IPS DF 4.7 (cell line): ENCODE measurements around the gene HPD.

Source experiments
- DNase-seq: peaks from one replicate; pipeline ENCODE4 v3.0.0-alpha.2; 2013; ENCODE audit warnings: low spot score; ENCODE audit errors: extremely low read depth

The HPD gene

DNA sequence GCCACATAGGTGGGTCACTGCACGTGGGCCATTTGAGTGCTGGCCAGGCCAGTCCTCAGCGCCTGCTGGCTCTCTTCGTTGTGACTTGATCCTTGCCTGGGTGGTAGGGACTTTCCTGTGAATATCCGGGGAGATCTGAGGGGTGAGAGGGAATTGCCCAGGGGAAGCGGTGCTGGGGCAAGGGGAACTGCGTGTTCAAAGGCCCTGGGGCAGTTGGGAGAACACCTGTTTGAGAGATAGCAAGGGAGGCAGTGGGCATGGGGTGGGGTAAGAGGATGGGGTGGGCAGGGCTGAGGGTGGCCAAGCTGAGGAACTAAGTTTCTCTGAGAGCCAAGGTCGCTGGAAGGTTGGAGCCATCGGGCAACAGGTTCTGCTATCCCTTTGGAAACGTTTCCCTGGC lies 29.8 kb downstream of the HPD start:
- no peak for DNase-seq

DNA sequence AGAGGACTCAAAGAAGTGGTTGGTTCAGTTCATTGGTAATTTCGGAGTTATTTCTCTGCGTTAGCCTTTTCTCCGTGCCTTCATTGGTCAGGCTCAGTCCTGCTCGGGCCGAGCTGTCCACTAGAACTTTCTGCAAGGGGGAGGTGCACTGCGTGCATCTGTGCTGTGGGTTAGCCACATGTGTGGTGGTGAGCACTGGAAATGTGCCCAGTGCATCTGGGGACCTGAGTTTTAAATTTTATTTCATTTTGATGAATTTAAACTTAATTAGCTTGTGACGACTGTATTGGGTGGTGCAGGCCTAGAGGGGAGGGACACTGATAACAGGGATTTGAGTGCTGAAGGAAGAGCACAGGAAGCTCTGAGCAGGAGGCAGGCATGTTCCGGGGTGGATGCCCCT lies 30.4 kb downstream of the HPD start:
- no peak for DNase-seq

- no peak for DNase-seq
These were observed 31.1 kb downstream of the HPD start for GRCh38 chr12:121827351-121828099.

DNA sequence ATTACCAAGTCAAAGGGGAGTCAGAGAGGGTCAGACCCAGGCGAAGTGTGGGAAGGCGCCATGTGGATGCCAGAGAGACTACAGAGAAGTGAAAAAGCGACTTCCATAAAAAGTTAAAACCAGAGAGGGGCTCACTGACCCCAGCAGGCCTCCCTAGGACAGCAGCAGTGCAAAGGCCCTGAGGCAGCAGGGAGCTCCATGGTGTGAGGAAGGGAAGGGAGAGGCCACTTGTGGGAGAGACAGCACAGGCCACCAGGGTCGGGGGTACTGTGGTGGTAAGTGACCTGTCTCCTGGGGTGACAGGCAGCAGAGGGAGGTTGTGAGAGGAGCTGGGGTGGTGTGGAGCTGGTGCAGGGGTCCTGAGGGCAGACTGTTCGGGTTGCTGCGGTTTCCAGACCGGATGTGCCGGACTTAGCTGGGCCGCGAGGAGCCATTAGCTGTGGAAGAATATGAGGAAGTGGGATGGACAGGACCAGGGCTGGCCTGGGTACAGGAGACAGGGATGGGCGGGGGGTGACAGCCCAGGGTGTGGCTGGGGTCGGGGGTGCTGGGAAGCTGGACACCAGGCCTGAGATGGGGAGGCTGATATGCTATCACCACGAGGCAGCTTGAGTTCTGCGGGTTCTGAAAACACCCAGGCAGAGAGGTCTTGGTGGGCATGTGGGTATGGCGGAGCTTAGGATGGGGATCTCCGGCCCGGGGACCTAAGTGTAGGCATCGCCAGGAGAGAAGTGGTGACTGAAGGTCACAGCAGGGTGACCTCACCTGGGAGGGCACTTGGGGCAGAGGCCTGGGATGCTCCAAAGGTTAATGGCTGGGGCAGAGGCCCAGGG lies 32.1 kb downstream of the HPD start:
- no peak for DNase-seq

GRCh38 chr12:121825041-121825523 lies 33.6 kb downstream of the HPD start:
- no peak for DNase-seq

DNA sequence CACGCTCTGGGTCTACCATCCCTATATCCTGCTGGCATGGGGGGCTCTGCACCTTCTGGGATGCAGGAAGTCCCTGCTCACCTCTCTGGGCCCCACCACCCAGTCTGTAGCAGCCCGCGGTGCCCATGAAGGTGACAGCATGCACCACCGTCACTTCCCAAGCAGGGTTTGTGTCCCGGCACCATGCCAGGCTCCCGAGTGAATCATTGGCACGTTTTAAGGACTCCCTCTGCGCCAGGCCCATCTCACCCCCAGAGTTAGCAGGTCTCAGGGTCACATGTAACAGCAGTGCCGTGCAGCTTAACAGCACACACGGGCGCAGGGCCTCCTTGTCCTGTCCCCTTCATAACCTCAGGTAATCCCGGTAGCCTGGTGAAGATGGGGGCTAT lies 34.9 kb downstream of the HPD start:
- no peak for DNase-seq

DNA sequence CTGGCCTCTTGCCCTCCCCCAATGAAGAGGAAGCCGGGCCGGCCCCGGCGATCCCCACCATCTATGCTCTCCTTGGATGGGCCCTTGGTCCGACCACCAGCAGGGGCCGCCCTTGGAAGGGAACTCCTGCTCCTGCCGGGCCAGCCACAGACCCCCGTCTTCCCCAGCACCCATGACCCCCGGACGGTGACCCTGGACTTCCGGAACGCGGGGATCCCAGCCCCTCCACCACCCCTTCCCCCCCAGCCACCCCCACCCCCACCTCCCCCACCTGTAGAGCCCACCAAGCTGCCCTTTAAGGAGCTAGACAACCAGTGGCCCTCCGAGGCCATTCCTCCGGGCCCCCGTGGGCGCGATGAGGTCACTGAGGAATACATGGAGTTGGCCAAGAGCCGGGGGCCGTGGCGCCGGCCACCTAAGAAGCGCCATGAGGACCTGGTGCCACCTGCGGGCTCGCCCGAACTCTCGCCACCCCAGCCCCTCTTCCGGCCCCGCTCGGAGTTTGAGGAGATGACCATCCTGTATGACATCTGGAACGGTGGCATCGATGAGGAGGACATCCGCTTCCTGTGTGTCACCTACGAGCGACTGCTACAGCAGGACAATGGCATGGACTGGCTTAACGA lies 35.4 kb downstream of the HPD start:
- no peak for DNase-seq

DNA sequence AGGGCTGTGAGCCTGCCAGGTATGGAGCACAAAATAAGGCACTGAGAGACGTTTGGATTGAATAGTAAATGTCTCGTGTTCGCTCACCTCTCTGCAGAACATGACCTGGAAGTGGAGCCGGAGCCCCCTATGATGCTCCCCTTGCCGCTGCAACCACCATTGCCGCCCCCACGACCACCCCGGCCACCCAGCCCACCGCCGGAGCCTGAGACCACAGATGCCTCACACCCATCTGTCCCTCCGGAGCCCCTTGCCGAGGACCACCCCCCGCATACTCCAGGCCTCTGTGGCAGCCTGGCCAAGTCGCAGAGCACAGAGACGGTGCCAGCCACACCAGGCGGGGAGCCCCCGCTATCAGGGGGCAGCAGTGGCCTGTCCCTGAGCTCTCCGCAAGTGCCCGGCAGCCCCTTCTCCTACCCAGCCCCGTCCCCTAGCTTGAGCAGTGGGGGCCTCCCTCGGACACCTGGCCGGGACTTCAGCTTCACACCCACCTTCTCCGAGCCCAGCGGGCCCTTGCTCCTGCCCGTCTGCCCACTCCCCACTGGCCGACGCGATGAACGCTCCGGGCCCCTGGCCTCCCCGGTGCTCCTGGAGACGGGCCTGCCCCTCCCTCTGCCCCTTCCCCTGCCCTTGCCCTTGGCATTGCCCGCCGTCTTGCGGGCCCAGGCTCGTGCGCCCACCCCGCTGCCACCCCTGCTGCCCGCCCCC lies 36.1 kb downstream of the HPD start:
- DNase-seq = no peak

DNA sequence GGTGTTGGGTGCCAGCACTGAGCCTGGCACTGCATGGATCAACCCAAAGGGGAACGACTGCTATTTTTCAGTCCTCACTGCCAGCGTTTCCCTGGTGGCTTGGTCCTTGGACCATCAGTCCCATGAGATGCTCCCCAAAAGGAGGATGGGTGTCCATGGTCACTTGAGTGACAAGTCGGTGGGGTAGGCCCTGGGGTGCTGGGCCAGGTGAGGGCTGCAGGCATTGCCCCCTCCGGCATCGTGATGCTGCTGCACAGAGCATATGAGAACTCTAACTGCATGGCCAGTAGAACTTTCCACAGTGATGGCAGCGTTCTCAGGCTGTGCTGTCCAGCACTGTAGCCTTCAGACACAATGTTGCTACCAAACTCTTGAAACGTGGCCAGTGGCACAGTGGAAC lies 38.6 kb downstream of the HPD start:
- no peak for DNase-seq

- no peak for DNase-seq
These were observed 39.3 kb downstream of the HPD start for GRCh38 chr12:121819212-121819949.

DNA sequence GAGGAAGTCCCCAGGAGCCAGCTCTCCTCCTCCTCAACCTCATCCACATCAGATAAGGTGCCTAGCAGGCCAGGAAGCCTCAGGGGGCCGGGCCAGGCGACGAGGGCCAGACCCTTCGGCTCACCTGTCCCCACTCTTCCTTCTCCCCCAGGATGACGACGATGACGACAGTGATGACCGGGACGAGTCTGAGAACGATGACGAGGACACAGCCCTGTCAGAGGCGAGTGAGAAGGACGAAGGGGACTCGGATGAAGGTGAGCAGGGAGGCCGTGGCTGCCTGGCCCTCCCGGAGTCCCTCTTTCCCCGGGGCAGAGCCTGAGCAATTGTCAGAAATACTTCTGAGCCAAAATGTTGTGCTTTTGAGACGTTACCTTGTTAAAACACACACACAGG lies 41.0 kb downstream of the HPD start:
- no peak for DNase-seq

DNA sequence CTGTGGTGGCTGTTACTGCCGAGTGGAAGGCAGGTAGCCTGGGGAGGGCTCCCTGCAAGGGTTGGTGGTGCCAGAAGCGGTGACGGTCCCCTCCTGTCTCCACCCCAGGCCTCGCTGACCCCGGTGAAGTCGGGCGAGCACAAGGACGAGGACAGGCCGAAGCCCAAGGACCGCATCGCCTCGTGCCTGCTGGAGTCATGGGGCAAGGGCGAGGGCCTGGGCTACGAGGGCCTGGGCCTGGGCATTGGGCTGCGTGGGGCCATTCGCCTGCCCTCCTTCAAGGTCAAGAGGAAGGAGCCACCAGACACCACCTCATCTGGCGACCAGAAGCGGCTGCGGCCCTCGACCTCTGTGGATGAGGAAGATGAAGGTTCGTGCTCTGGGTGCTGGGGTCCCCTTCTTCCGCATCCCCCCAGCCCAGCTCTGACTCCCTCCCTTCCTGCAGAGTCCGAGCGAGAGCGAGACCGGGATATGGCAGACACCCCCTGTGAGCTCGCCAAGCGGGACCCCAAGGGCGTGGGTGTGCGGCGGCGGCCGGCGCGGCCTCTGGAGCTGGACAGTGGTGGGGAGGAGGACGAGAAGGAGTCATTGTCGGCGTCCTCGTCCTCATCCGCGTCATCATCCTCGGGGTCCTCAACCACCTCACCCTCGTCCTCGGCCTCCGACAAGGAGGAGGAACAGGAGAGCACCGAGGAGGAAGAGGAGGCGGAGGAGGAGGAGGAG lies 41.6 kb downstream of the HPD start:
- DNase-seq = no peak

DNA sequence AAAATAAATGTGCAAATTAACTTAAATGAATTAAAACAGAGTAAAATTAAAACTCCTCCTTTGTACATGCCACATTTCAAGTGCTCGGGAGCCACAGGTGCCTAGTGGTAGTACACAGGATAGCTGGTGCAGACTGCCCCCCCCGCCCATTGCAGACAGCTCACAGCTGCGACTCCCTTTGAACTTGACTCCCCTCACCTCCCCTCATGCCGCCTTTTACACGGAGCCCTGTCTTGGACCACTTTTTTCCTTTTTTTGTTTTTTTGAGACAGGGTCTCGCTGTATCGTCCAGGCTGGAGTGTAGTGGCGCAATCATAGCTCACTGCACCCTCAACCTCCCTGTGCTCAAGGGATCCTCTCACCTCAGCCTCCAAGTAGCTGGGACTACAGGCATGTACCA lies 43.4 kb downstream of the HPD start:
- DNase-seq = no peak

GRCh38 chr12:121814429-121815119 lies 44.1 kb downstream of the HPD start:
- DNase-seq = no peak

GRCh38 chr12:121813951-121814350 lies 44.7 kb downstream of the HPD start:
- DNase-seq = no peak

- no peak for DNase-seq
These were observed 45.5 kb downstream of the HPD start for GRCh38 chr12:121812921-121813896.

DNA sequence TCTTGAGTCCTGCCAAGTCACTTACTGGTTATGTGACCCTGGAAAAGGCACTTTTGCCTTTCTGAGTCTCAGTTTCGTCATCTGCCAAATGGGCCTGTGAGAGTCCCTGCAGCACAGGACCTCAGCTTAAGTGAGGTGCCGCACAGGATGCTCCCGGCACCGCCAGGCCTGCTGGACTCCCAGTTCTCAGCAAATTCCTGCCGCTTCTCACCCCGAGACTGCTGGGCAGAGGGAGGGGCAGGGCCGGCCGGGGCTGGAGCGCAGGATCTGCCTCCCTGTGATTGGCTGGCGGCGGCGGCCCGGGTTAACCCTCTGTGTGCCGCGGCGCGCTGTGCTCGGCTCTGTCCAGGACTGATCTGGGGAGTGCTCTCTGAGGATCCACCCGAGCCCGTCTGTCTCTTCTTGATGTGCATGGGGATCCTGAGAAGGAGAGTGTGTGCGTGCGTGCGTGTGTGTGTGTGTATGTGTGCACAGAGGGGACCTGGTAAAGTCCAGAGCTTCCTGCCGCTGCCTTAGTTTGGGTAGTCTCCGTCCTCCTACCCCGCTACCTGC lies 46.3 kb downstream of the HPD start:
- no peak for DNase-seq
